Activated B cell treated with CpG ODN at 0.5 μM for 24 hours (primary cell): ENCODE data around the gene ERICH6. TPM values are rescaled to one million over a fixed set of nuclear protein-coding genes. Genes with fewer than 3 reads are reported as not detected.

Source experiments
- ATAC-seq: fragments of 200-7000 bp; cut with Tn5 transposase; one replicate; pipeline ENCODE4 v1.10.0; 2021; ENCODE audit warnings: low read depth, mild to moderate bottlenecking, moderate library complexity
- CTCF ChIA-PET: fragments of 350-600 bp; sonication (Branson Sonifier 250); formaldehyde crosslinking; loops from one replicate; lab custom pipeline; 2021; ENCODE audit warnings: antibody characterized with exemption; lab: Charles Lee
- POLR2A ChIA-PET: fragments of 350-600 bp; sonication (Branson Sonifier 250); formaldehyde crosslinking; loops from one replicate; lab custom pipeline; 2021; ENCODE audit warnings: antibody characterized with exemption; lab: Charles Lee
- DNase-seq: peaks from one replicate; pipeline ENCODE4 v3.0.0; 2022
- H3K27ac Mint-ChIP-seq: one replicate; pipeline ENCODE4 v1.8.0; 2020; ENCODE audit warnings: mixed read lengths
- H3K27me3 Mint-ChIP-seq: one replicate; pipeline ENCODE4 v1.8.0; 2021; ENCODE audit warnings: mixed read lengths
- H3K36me3 Mint-ChIP-seq: one replicate; pipeline ENCODE4 v1.8.0; 2021; ENCODE audit warnings: low read depth, mixed read lengths
- H3K4me1 Mint-ChIP-seq: one replicate; pipeline ENCODE4 v1.8.0; 2021; ENCODE audit warnings: mixed read lengths
- H3K4me3 Mint-ChIP-seq: one replicate; pipeline ENCODE4 v1.8.0; 2020; ENCODE audit warnings: mild to moderate bottlenecking, mixed read lengths
- H3K9me3 Mint-ChIP-seq: one replicate; pipeline ENCODE4 v1.8.0; 2020; ENCODE audit warnings: mixed read lengths
- CTCF ChIP-seq: fragments of 200-600 bp; IDR thresholded peaks from one replicate; pipeline ENCODE4 v1.8.0; 2022; ENCODE audit warnings: antibody characterized with exemption, mild to moderate bottlenecking
- intact Hi-C: fragments of 100-400 bp; cut with micrococcal nuclease; formaldehyde crosslinking; loops from one replicate; pipeline ENCODE4 v1.15.1; 2024
- total RNA-seq: library from RNA; stranded (reverse); gene quantifications from 2 replicates; pipeline ENCODE4 v1.2.3, GENCODE V29; 2022

ERICH6 gene
- total RNA-seq, 1 donor from 2014 or later, result not detected

GRCh38 chr3:150741497-150742140 is 37.9 kb upstream of the ERICH6 start:
- Mint-ChIP-seq H3K4me1 (peaks cover 95% of the 10 kb centered on the region), H3K36me3 (peaks cover 35% of the 10 kb centered on the region), H3K9me3 (no peaks in the 10 kb centered on the region), H3K4me3 (peak overlapping the region; percentile 2), H3K27ac (peak overlapping the region; percentile 90), H3K27me3 (no peaks in the 10 kb centered on the region)
- ChIA-PET CTCF (no interaction called here), POLR2A (interaction anchor here (0.9 to 2.2 kb wide), 2 partner anchors 21 to 195 kb away, joined by 3 to 22 read pairs; partner anchors contain the start of genes EIF2A, SERP1 and SIAH2)
- no peak for ATAC-seq
- DNase-seq, result no peak
- intact Hi-C loops, result no loop called here
- no peak for TF ChIP-seq CTCF

- ATAC-seq, result no peak
- no peaks in the 10 kb centered on the region for H3K27me3 Mint-ChIP-seq
- no peak for DNase-seq
- peak overlapping the region; percentile 90 for H3K27ac Mint-ChIP-seq
- TF ChIP-seq CTCF, result no peak
- H3K4me1 Mint-ChIP-seq, result peaks cover 88% of the 10 kb centered on the region
- ChIA-PET CTCF (interaction anchor here (1.3 kb wide), 1 partner anchor 47 kb away, joined by 4 read pairs; no protein-coding TSS in a partner anchor), POLR2A (interaction anchor here (1.8 to 2.2 kb wide), 2 partner anchors 19 to 22 kb away, joined by 9 to 22 read pairs; partner anchors contain the start of gene SIAH2)
- no peaks in the 10 kb centered on the region for H3K9me3 Mint-ChIP-seq
- intact Hi-C loops, result no loop called here
- peaks cover 31% of the 10 kb centered on the region for H3K36me3 Mint-ChIP-seq
- peak overlapping the region; percentile 2 for H3K4me3 Mint-ChIP-seq
Observed at GRCh38 chr3:150740733-150741496, 37.2 kb upstream of the ERICH6 start.

DNA sequence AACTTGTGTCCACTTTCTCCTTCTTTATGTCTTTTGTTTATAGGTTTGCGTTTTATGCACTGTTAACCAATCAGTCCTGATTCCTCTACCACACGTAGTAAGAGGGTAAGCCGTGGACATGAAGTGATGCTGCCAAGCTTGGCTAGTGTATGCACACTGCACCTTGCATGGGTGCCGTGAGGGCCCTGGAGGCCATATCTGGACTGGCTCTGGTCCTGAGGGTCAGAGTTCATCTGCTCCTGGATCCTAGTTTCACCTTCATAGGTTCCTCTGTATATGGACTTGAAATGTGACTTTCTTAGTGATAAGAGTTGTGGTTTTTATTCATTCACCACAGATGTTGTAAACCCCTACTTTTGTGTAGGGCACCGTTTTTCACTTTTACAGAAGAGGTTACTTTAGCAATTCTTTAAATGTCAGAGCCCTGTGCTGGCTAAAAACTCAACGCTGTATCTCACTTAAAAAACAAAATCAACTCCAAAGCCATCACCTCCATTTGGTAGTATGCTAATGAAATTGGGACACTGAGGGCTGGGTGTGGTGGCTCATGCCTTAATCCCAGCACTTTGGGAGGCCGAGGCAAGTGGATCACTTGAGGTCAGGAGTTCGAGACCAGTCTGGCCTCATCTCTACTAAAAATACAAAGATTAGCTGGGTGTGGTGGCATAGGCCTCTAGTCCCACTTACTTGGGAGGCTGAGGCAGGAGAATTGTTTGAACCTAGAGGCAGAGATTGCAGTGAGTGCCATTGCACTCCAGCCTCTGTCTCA is 36.3 kb upstream of the ERICH6 start:
- Mint-ChIP-seq H3K9me3 (no peaks in the 10 kb centered on the region), H3K36me3 (peaks cover 27% of the 10 kb centered on the region), H3K4me3 (peak overlapping the region; percentile 68), H3K4me1 (peaks cover 82% of the 10 kb centered on the region), H3K27ac (peak overlapping the region; percentile 90), H3K27me3 (no peaks in the 10 kb centered on the region)
- ChIA-PET CTCF (interaction anchor here (1.3 kb wide), 1 partner anchor 48 kb away, joined by 4 read pairs; no protein-coding TSS in a partner anchor), POLR2A (interaction anchor here (1.8 to 2.2 kb wide), 2 partner anchors 20 to 23 kb away, joined by 9 to 22 read pairs; partner anchors contain the start of gene SIAH2)
- TF ChIP-seq CTCF, result no peak
- ATAC-seq (peak; percentile 29), DNase-seq (no peak)
- intact Hi-C loops, result loop anchor here (1.0 kb wide), 5 partner anchors 7 to 526 kb away; no protein-coding TSS in a partner anchor

DNA sequence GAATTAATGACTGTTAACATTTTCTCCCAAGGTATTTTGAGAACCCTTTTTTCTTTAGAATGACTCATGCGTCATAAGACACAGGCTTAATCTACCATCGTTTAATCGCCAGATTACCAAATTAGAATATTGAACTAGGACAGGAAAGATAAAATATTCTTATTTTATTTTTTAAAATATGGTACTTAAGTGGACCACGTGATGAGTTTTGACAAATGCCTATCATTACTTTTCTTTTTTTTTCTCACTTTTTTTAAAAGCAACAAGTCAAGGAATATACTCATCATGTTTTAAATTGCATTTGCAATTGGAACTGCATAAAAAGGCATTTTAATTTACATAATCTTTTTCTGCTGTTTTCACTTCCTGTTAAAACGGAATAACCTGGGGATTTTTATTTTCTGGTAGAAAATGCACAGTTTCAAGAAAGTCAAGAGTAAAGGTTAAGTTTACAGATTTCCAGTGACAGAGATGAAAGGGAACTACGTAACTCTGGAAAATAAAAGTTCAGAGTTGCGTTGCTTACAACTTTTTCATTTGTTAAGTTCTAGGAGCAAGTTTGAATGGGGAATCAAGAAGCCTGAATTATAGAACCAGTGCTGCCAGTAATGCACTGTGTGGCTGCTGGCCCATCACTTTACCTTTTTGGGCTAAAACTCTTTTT is 35.6 kb upstream of the ERICH6 start:
- H3K9me3 Mint-ChIP-seq, result no peaks in the 10 kb centered on the region
- DNase-seq (no peak), ATAC-seq (peak; percentile 49)
- TF ChIP-seq CTCF, result no peak
- peaks cover 23% of the 10 kb centered on the region for H3K36me3 Mint-ChIP-seq
- no peaks in the 10 kb centered on the region for H3K27me3 Mint-ChIP-seq
- peaks cover 75% of the 10 kb centered on the region for H3K4me1 Mint-ChIP-seq
- H3K27ac Mint-ChIP-seq, result peak overlapping the region; percentile 90
- peak overlapping the region; percentile 68 for H3K4me3 Mint-ChIP-seq
- ChIA-PET POLR2A (interaction anchor here (1.8 to 5.8 kb wide), 3 partner anchors 20 to 24 kb away, joined by 9 to 53 read pairs (median 22); partner anchors contain the start of gene SIAH2), CTCF (interaction anchor here (1.3 kb wide), 1 partner anchor 48 kb away, joined by 4 read pairs; no protein-coding TSS in a partner anchor)
- intact Hi-C loops, result loop anchor here (1.0 kb wide), 5 partner anchors 8 to 527 kb away; no protein-coding TSS in a partner anchor
